Measurements from ENCODE around the gene TTN.

TTN gene

DNA sequence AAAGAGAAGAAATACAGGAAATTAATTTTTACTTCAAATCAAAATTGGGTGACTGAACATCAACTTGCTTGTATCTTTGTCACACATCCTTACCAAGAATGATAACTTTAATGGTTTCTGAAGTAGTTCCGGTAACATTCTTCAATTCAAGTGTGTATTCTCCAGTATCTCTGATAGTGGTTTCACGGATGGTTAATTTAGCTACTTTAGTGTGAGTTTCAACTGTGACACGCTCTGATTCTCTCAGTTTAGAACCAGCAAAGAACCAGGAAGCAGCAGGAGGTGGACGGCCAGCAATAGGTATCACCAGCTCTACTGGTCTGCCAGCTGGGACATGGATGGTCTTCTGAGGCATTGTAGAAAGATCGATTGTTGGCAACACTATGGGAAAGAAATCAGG, 264.7 kb downstream of the TTN start:
- no peak for DNase-seq (ENCODE audit: low read depth)
- no peak for TF ChIP-seq CTCF (IDR thresholded peaks at IDR 0.05; ENCODE audit: low read length, missing control alignments)
- H3K4me3 ChIP-seq (replicated peaks; ENCODE audit: low read depth, low read length) = no peak overlapping the region

- TF ChIP-seq CTCF (IDR thresholded peaks at IDR 0.05; ENCODE audit: low read length, missing control alignments) = no peak
- DNase-seq (ENCODE audit: low read depth) = no peak
- H3K4me3 ChIP-seq (replicated peaks; ENCODE audit: low read depth, low read length) = no peak overlapping the region
Observed at GRCh38 chr2:178542161-178542560, 265.1 kb downstream of the TTN start.

GRCh38 chr2:178536037-178536436, 271.2 kb downstream of the TTN start:
- TF ChIP-seq CTCF (IDR thresholded peaks at IDR 0.05; ENCODE audit: low read length, missing control alignments) = no peak
- no peak overlapping the region for H3K4me3 ChIP-seq (replicated peaks; ENCODE audit: low read depth, low read length)
- DNase-seq (ENCODE audit: low read depth) = no peak

- H3K4me3 ChIP-seq (replicated peaks; ENCODE audit: low read depth, low read length) = no peak overlapping the region
- TF ChIP-seq CTCF (IDR thresholded peaks at IDR 0.05; ENCODE audit: low read length, missing control alignments) = no peak
- no peak for DNase-seq (ENCODE audit: low read depth)
Observed at GRCh38 chr2:178531168-178531567, 276.1 kb downstream of the TTN start.

DNA sequence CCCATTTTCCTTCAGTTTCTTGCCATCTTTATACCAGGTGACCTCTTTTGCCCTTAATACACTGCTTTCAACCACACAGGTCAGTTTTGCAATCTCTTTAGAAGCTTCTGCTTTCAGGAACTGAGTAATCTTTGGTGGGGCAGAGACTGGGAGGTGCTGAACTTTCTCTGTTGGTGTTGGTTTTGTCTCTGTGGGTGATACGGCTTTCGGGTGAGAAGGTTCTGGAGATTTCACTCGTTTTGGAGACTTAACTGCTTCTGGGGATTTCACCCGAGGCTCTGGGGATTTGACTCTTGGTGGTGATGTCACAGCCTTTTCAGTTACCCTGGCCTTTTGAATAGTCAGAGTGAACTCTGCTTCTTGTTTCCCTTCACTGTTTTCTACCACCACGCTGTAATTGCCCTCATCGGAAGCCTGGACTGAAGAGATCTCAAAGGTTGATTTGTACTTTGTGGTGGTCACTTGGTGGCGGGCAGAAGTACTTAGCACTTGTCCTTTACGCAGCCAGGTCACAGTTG, 276.5 kb downstream of the TTN start:
- H3K4me3 ChIP-seq (replicated peaks; ENCODE audit: low read depth, low read length) = no peak overlapping the region
- no peak for DNase-seq (ENCODE audit: low read depth)
- TF ChIP-seq CTCF (IDR thresholded peaks at IDR 0.05; ENCODE audit: low read length, missing control alignments) = no peak

GRCh38 chr2:178530131-178530530, 277.1 kb downstream of the TTN start:
- no peak overlapping the region for H3K4me3 ChIP-seq (replicated peaks; ENCODE audit: low read depth, low read length)
- no peak for DNase-seq (ENCODE audit: low read depth)
- no peak for TF ChIP-seq CTCF (IDR thresholded peaks at IDR 0.05; ENCODE audit: low read length, missing control alignments)

DNA sequence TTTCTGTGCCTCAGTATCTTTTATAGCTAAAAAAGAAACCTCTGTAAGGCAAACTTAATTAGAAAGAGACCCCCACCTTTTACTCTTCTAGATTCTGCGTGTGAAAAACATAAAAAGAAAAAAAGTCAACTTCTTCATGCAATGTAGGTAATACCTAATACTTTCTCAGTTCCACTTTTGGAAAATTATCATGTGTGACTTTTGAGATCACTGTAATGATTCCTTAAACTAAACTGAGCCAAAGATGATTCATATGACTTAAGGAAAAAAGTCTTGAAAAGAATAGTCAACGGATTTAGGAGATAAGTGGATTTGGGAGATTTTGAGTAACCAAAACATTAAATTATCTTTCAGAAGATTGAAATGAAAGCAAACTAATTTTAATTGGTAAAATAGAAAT, 278.0 kb downstream of the TTN start:
- DNase-seq (ENCODE audit: low read depth) = no peak
- no peak overlapping the region for H3K4me3 ChIP-seq (replicated peaks; ENCODE audit: low read depth, low read length)
- no peak for TF ChIP-seq CTCF (IDR thresholded peaks at IDR 0.05; ENCODE audit: low read length, missing control alignments)

All from fibroblast of pulmonary artery (primary cell).